GM23248 (cell line): Measurements from ENCODE around the gene GNAI2.

Experiments used
- EZH2 ChIP-seq: fragments of 200-600 bp; sonication (generic); IDR thresholded peaks from 2 replicates; pipeline ENCODE4 v1.6.1; 2018; ENCODE audit warnings: antibody characterized with exemption, mild to moderate bottlenecking; ENCODE audit not compliant: insufficient read depth, poor library complexity, severe bottlenecking
- EZH2phosphoT487 ChIP-seq: fragments of 200-600 bp; sonication (generic); IDR thresholded peaks from 2 replicates; pipeline ENCODE4 v1.6.1; 2018; ENCODE audit warnings: antibody characterized with exemption, moderate library complexity, mild to moderate bottlenecking, low read depth; ENCODE audit not compliant: insufficient read depth

DNA sequence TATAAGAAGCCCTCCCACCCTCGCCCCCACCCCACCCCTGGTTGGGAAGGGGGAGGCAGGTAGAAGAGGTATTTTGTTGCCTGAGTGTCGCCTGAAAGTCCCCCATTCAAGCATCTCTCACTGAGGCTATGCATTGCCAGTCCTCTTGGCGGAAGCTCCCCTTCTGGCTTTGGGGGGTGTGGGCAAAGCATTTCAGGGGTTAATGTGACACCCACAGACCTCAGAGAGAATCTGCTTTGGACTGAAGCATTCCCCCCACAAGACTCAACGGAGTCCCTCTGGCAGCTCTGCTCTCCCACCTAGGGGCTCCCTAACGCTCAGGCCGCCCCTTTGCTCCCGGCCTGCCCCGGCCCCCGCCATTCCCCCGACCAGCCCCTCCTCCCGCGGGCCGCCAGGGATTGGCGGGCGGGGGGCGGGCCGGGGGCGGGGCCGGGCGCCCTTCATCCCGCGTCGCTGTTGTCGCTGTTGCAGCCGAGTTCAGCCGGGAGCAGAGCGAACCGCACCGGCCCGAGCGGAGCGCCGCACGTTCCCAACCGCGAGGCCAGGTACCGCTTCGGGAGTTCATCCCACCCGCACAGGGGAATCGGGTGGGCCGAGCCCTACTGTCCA, 31.1 kb upstream of the GNAI2 start, which contains the start of gene SLC38A3:
- no peak for TF ChIP-seq EZH2
- TF ChIP-seq EZH2phosphoT487 = no peak
